ENCODE measurements around the gene THSD4. TPM values are rescaled to one million over a fixed set of nuclear protein-coding genes. Genes with fewer than 3 reads are reported as not detected.

THSD4 gene
- total RNA-seq, 2 donors from 2014 or later = 0.08 TPM; not detected in 1

- H3K4me3 Mint-ChIP-seq = no peak overlapping the region
- no peaks in the 10 kb centered on the region for H3K4me1 Mint-ChIP-seq
- no peak for ATAC-seq (replicated peaks)
- H3K9me3 Mint-ChIP-seq = no peaks in the 10 kb centered on the region
- peaks cover 20% of the 10 kb centered on the region for H3K27me3 Mint-ChIP-seq
- H3K36me3 Mint-ChIP-seq (ENCODE audit: low read depth) = no peaks in the 10 kb centered on the region
- H3K27ac Mint-ChIP-seq = no peak overlapping the region
Observed at GRCh38 chr15:71493526-71493925, 378.3 kb downstream of the THSD4 start.

- no peak overlapping the region for H3K4me3 Mint-ChIP-seq
- no peaks in the 10 kb centered on the region for H3K36me3 Mint-ChIP-seq (ENCODE audit: low read depth)
- H3K27me3 Mint-ChIP-seq = peaks cover 24% of the 10 kb centered on the region
- H3K9me3 Mint-ChIP-seq = no peaks in the 10 kb centered on the region
- ATAC-seq (replicated peaks) = no peak
- H3K27ac Mint-ChIP-seq = no peak overlapping the region
- H3K4me1 Mint-ChIP-seq = no peaks in the 10 kb centered on the region
Observed at GRCh38 chr15:71494563-71495397, 379.5 kb downstream of the THSD4 start.

DNA sequence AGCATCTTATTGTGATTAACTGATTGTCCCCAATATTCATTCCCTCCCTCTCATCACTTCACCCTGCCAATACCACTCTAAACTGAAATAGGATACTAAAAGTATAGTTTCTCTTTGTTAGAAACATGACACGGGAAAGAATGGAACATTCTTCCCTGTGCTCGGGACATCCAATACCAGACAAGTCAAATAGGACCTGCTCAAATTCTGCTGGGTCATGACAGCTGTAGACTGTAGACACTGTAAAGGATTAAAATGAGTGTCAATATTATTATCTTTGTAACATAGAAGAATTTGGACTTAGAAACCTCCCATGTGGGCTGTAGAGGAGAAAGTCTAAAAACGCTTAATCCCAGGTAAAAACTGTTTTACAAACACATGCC, 380.1 kb downstream of the THSD4 start:
- peaks cover 28% of the 10 kb centered on the region for H3K27me3 Mint-ChIP-seq
- H3K4me1 Mint-ChIP-seq = no peaks in the 10 kb centered on the region
- no peaks in the 10 kb centered on the region for H3K36me3 Mint-ChIP-seq (ENCODE audit: low read depth)
- H3K27ac Mint-ChIP-seq = no peak overlapping the region
- H3K9me3 Mint-ChIP-seq = no peaks in the 10 kb centered on the region
- H3K4me3 Mint-ChIP-seq = no peak overlapping the region
- ATAC-seq (replicated peaks) = no peak

DNA sequence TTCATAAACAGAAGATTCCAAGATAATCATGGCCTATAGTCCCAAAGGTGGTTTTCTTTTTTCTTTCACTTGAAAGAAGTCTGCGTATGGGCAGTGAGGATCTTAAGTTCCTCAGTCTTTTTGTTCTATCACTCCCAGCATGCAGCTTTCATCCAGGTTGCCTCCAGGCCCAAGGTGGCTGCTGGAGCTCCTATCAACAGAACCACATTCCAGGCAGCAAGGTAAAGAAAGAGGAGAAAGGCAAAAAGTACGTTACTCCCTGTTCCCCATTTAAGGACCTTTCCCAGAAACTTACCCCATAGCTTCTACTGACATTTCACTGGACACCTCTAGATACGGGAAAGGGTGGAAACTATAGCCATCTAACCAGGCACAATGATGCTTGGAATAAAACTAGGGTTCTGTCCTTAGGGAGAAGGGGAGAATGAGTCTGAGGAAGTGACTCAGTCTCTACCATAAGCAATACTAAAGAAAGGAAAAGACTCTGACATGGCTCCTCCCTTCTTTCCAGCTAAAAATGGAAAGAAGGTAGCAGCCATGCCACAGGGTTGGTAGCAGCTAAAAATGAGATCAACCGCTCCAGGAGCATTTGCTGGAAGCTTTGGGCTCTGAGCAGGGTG, 381.2 kb downstream of the THSD4 start:
- Mint-ChIP-seq H3K36me3 (ENCODE audit: low read depth) (no peaks in the 10 kb centered on the region), H3K27ac (no peak overlapping the region), H3K27me3 (peaks cover 29% of the 10 kb centered on the region), H3K4me1 (no peaks in the 10 kb centered on the region), H3K4me3 (no peak overlapping the region), H3K9me3 (no peaks in the 10 kb centered on the region)
- no peak for ATAC-seq (replicated peaks)

DNA sequence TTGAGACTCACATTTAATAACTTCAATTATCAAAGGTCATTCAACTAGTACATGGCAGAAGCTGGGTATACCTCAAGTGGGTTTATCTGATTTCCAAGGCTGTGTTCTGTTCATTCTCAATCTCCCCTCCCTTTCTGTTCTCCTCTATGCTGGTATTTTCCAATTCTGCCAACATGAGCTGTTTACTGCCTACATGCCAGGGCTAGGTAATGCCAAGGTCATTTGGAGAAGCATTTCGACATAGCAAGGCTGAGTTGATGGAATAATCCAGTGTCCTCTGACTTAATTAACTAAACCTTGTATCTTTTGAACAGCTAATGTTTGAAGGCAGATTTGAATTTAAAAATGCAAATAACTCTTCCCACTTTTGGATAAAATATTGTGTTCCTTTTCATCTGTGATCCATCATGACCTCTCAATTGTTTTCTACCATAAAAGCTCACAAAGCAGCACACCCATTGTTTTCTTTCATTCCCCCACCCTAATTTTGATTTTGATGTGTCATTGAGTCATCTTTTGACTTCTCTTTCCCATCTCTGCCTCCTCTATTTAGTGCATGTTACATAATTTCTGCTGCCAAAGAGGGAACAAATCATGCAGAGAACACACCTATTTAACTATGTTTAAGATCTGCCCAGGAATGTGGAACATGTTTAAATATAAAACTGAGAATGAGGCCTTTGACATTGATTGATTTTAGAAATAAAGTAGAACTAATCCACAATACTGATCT, 386.2 kb downstream of the THSD4 start:
- no peak overlapping the region for H3K27ac Mint-ChIP-seq
- no peaks in the 10 kb centered on the region for H3K4me1 Mint-ChIP-seq
- H3K36me3 Mint-ChIP-seq (ENCODE audit: low read depth) = no peaks in the 10 kb centered on the region
- H3K4me3 Mint-ChIP-seq = no peak overlapping the region
- no peak for ATAC-seq (replicated peaks)
- peaks cover 24% of the 10 kb centered on the region for H3K27me3 Mint-ChIP-seq
- H3K9me3 Mint-ChIP-seq = no peaks in the 10 kb centered on the region

GRCh38 chr15:71502077-71502432, 386.8 kb downstream of the THSD4 start:
- ATAC-seq (replicated peaks) = no peak
- peaks cover 24% of the 10 kb centered on the region for H3K27me3 Mint-ChIP-seq
- no peak overlapping the region for H3K4me3 Mint-ChIP-seq
- H3K4me1 Mint-ChIP-seq = no peaks in the 10 kb centered on the region
- no peaks in the 10 kb centered on the region for H3K9me3 Mint-ChIP-seq
- no peak overlapping the region for H3K27ac Mint-ChIP-seq
- no peaks in the 10 kb centered on the region for H3K36me3 Mint-ChIP-seq (ENCODE audit: low read depth)

- Mint-ChIP-seq H3K27ac (no peak overlapping the region), H3K27me3 (peaks cover 7% of the 10 kb centered on the region), H3K4me1 (no peaks in the 10 kb centered on the region), H3K9me3 (no peaks in the 10 kb centered on the region), H3K36me3 (ENCODE audit: low read depth) (no peaks in the 10 kb centered on the region), H3K4me3 (no peak overlapping the region)
- ATAC-seq (replicated peaks) = no peak
Observed at GRCh38 chr15:71505962-71506361, 390.7 kb downstream of the THSD4 start.

GRCh38 chr15:71506946-71507345, 391.7 kb downstream of the THSD4 start:
- no peaks in the 10 kb centered on the region for H3K9me3 Mint-ChIP-seq
- no peak overlapping the region for H3K4me3 Mint-ChIP-seq
- H3K4me1 Mint-ChIP-seq = no peaks in the 10 kb centered on the region
- H3K36me3 Mint-ChIP-seq (ENCODE audit: low read depth) = no peaks in the 10 kb centered on the region
- no peak for ATAC-seq (replicated peaks)
- H3K27me3 Mint-ChIP-seq = peaks cover 8% of the 10 kb centered on the region
- no peak overlapping the region for H3K27ac Mint-ChIP-seq

DNA sequence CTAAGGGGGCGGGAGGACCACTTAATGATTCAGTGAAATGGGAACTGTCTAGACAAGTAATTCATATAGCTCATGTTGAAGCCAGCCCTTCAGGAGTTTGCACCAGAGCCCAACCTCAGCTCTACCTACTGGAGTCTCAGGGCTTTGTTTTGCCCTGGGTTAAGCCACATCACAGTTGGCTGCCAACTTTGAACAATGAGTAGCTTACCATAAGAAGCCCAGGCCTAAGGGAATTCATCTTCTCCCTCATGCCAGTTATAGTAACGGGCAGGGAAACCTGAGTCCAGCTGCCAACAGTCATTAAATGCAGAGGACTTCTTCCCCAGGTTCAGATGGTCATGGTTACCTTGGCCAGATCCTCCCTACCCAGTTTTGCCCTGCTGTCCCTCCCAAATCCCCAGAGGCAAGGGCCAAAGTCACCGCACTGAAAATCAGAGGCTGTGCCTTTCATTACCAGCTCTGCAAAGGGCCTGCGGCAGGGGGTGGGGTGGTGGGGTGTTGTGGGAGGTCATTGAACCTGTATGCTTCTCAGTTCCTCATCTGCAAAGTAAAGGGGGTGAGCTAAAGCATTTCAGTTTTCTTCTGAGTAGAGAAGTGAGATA, 392.9 kb downstream of the THSD4 start:
- no peak overlapping the region for H3K27ac Mint-ChIP-seq
- ATAC-seq (replicated peaks) = no peak
- no peak overlapping the region for H3K4me3 Mint-ChIP-seq
- no peaks in the 10 kb centered on the region for H3K4me1 Mint-ChIP-seq
- peaks cover 14% of the 10 kb centered on the region for H3K27me3 Mint-ChIP-seq
- no peaks in the 10 kb centered on the region for H3K9me3 Mint-ChIP-seq
- no peaks in the 10 kb centered on the region for H3K36me3 Mint-ChIP-seq (ENCODE audit: low read depth)

DNA sequence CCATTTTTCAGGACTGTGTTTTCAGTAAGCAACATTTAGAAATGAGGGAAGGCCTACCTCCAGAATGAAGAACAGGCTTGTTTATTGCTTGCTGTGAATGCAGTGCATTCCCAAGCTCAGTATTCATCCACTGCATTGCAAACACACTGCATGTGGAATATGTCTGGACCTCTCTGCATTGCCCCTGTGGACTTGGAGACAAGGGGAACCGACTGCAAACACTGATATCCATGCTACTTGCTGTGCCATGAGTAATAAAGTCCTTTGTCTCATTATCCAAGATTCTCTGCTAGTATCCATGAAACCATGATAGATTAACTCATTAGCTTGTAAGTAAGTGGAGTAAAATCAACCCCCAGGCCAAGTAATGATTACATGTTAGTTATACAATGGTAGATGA, 393.9 kb downstream of the THSD4 start:
- H3K27me3 Mint-ChIP-seq = peaks cover 22% of the 10 kb centered on the region
- no peaks in the 10 kb centered on the region for H3K4me1 Mint-ChIP-seq
- no peak overlapping the region for H3K4me3 Mint-ChIP-seq
- H3K27ac Mint-ChIP-seq = no peak overlapping the region
- no peaks in the 10 kb centered on the region for H3K9me3 Mint-ChIP-seq
- no peaks in the 10 kb centered on the region for H3K36me3 Mint-ChIP-seq (ENCODE audit: low read depth)
- ATAC-seq (replicated peaks) = no peak

DNA sequence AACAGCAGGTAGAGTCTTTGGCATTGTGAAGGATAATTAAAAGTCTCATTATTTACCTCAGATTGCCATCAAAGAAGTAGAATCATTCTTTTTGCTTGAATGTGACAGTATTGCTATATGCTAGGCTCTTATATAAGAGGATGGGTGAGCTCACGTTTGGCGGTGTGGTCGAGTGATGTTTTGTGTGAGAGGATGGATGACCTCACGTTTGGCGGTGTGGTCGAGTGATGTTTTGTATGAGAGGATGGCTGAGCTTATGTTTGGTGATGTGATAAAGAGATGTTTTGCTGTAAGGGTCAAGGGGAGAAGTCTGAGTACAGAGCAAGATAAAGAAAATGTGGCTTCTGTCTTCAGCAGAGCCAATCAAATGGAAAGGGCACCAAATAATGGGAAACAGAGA, 395.5 kb downstream of the THSD4 start:
- Mint-ChIP-seq H3K27ac (no peak overlapping the region), H3K36me3 (ENCODE audit: low read depth) (no peaks in the 10 kb centered on the region), H3K9me3 (no peaks in the 10 kb centered on the region), H3K4me3 (no peak overlapping the region), H3K4me1 (no peaks in the 10 kb centered on the region), H3K27me3 (peaks cover 22% of the 10 kb centered on the region)
- ATAC-seq (replicated peaks) = no peak

DNA sequence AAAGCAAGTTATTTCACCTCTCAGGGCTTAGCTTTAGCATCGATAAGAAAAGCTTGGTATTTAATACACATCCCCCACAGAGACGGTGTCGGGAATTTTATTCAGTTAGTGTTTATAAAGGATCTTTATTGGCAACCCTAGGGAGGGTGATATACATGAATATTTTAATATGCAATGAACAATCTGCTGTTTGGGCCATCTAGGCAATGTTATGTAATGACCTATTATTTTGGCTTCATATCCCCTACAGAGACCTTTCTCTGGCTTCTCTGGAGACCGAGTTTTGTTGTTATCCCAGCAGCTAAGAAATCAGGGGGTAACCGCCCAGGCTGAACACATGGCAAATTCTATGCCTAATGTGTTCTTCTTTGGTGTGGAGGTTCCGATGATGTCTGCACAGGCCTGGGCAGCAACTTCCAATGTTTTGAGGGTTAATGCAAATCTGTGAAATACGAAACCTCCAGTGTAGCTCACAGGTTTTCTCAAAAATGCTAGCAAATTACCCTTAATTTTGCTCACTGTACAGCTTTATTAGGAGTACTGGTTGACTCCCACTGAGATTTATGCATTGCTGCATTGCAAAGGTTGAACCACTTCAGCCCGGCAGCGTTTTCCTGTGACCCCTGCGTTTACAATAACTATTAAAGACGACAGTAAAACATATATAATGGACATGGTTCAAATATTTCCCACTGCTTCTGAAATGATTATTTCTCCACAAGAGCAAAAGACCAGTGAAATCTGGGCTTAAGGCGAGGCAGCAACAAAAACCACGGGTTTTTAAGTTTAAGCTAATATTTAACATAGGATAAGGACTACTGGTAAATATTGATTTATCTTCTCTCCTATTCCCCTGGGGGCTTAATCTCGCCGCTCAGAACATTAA, 396.8 kb downstream of the THSD4 start:
- ATAC-seq (replicated peaks) = no peak
- no peak overlapping the region for H3K4me3 Mint-ChIP-seq
- no peaks in the 10 kb centered on the region for H3K9me3 Mint-ChIP-seq

GRCh38 chr15:71512682-71513006, 397.4 kb downstream of the THSD4 start:
- ATAC-seq (replicated peaks) = no peak
- Mint-ChIP-seq H3K4me1 (no peaks in the 10 kb centered on the region), H3K27me3 (peaks cover 28% of the 10 kb centered on the region), H3K4me3 (no peak overlapping the region), H3K9me3 (no peaks in the 10 kb centered on the region), H3K27ac (no peak overlapping the region), H3K36me3 (ENCODE audit: low read depth) (no peaks in the 10 kb centered on the region)

More for the DNA sequence above, 396.8 kb downstream of the THSD4 start:
- H3K27me3 Mint-ChIP-seq = peaks cover 22% of the 10 kb centered on the region
- H3K4me1 Mint-ChIP-seq = no peaks in the 10 kb centered on the region
- H3K36me3 Mint-ChIP-seq (ENCODE audit: low read depth) = no peaks in the 10 kb centered on the region
- H3K27ac Mint-ChIP-seq = no peak overlapping the region

All from activated T-helper 17 cell treated with anti-CD3 and anti-CD28 coated beads, Interleukin-2, amount 50 U/mL, for 72 hours (primary cell).